ENCODE data around the gene HNRNPM. TPM values are rescaled to one million over a fixed set of nuclear protein-coding genes. Genes with fewer than 3 reads are reported as not detected.
A peak's percentile ranks its signal among the peaks of the same experiment; 100 is the strongest.

Gene HNRNPM
- 100 to 1,000 TPM; 188 to 198 TPM for total RNA-seq

- DNase-seq (peak; percentile 100), ATAC-seq (ENCODE audit: low read depth) (peak; percentile 96)
- H3K27ac Mint-ChIP-seq: peak within 1 kb of the TSS; percentile 99
- H3K27me3 Mint-ChIP-seq: peaks cover 4% of the 10 kb centered on the region
- H3K9me3 Mint-ChIP-seq: no peaks in the 10 kb centered on the region
- H3K36me3 Mint-ChIP-seq: peaks cover 12% of the 10 kb centered on the region
- peak within 1 kb of the TSS; percentile 100 for H3K4me3 Mint-ChIP-seq
- POLR2A ChIA-PET: interaction anchor here (0.6 to 3.2 kb wide), 15 partner anchors 9 to 126 kb away, joined by 3 to 32 read pairs (median 5); partner anchors contain the start of genes MARCHF2 and ZNF414
- H3K4me1 Mint-ChIP-seq: peaks cover 33% of the 10 kb centered on the region
These were observed at the start of gene HNRNPM for GRCh38 chr19:8444677-8445487. Gene HNRNPM (plus strand): TSS chr19:8444975. CDS start chr19:8444999, 24 bp downstream.

- ATAC-seq (ENCODE audit: low read depth): no peak
- POLR2A ChIA-PET: interaction anchor here (0.7 kb wide), 1 partner anchor 185 kb away, joined by 4 read pairs; no protein-coding TSS in a partner anchor
- Mint-ChIP-seq H3K27ac (no peak overlapping the region), H3K9me3 (no peaks in the 10 kb centered on the region), H3K36me3 (peaks cover 4% of the 10 kb centered on the region), H3K27me3 (no peaks in the 10 kb centered on the region), H3K4me1 (peaks cover 31% of the 10 kb centered on the region), H3K4me3 (no peak overlapping the region)
- DNase-seq: no peak
These were observed 49.1 kb upstream of the HNRNPM start for GRCh38 chr19:8395621-8396082.

- ATAC-seq (ENCODE audit: low read depth): no peak
- Mint-ChIP-seq H3K27ac (no peak overlapping the region), H3K27me3 (no peaks in the 10 kb centered on the region), H3K4me1 (peaks cover 28% of the 10 kb centered on the region), H3K4me3 (no peak overlapping the region), H3K9me3 (no peaks in the 10 kb centered on the region), H3K36me3 (peaks cover 4% of the 10 kb centered on the region)
- POLR2A ChIA-PET: interaction anchor here (0.7 kb wide), 1 partner anchor 185 kb away, joined by 4 read pairs; no protein-coding TSS in a partner anchor
- DNase-seq: no peak
These were observed 48.6 kb upstream of the HNRNPM start for GRCh38 chr19:8396185-8396562.

- H3K4me1 Mint-ChIP-seq: peaks cover 26% of the 10 kb centered on the region
- POLR2A ChIA-PET: interaction anchor here (0.7 kb wide), 1 partner anchor 184 kb away, joined by 4 read pairs; no protein-coding TSS in a partner anchor
- H3K27ac Mint-ChIP-seq: peak overlapping the region; percentile 80
These were observed 48.1 kb upstream of the HNRNPM start for GRCh38 chr19:8396563-8397203.

GRCh38 chr19:8397271-8397670, 47.5 kb upstream of the HNRNPM start:
- Mint-ChIP-seq H3K27ac (peak overlapping the region; percentile 80), H3K27me3 (no peaks in the 10 kb centered on the region), H3K4me3 (no peak overlapping the region), H3K4me1 (peaks cover 22% of the 10 kb centered on the region), H3K9me3 (no peaks in the 10 kb centered on the region), H3K36me3 (peaks cover 4% of the 10 kb centered on the region)
- POLR2A ChIA-PET: interaction anchor here (1.1 kb wide), 1 partner anchor 43 kb away, joined by 3 read pairs; no protein-coding TSS in a partner anchor
- ATAC-seq (ENCODE audit: low read depth) (no peak), DNase-seq (no peak)

More at GRCh38 chr19:8396563-8397203, 48.1 kb upstream of the HNRNPM start:
- peak; percentile 87 for ATAC-seq (ENCODE audit: low read depth)
- no peaks in the 10 kb centered on the region for H3K27me3 Mint-ChIP-seq
- DNase-seq: peak; percentile 89
- H3K9me3 Mint-ChIP-seq: no peaks in the 10 kb centered on the region
- no peak overlapping the region for H3K4me3 Mint-ChIP-seq
- peaks cover 4% of the 10 kb centered on the region for H3K36me3 Mint-ChIP-seq

GRCh38 chr19:8397746-8398310, 46.9 kb upstream of the HNRNPM start:
- Mint-ChIP-seq H3K4me3 (no peak overlapping the region), H3K4me1 (peaks cover 20% of the 10 kb centered on the region), H3K36me3 (peaks cover 4% of the 10 kb centered on the region), H3K27me3 (no peaks in the 10 kb centered on the region), H3K9me3 (no peaks in the 10 kb centered on the region), H3K27ac (no peak overlapping the region)
- DNase-seq (no peak), ATAC-seq (ENCODE audit: low read depth) (no peak)
- POLR2A ChIA-PET: interaction anchor here (1.1 kb wide), 1 partner anchor 44 kb away, joined by 3 read pairs; no protein-coding TSS in a partner anchor

- Mint-ChIP-seq H3K4me3 (no peak overlapping the region), H3K27ac (no peak overlapping the region), H3K27me3 (no peaks in the 10 kb centered on the region), H3K4me1 (peaks cover 17% of the 10 kb centered on the region), H3K9me3 (no peaks in the 10 kb centered on the region), H3K36me3 (peaks cover 4% of the 10 kb centered on the region)
- POLR2A ChIA-PET: interaction anchor here (1.1 kb wide), 1 partner anchor 44 kb away, joined by 3 read pairs; no protein-coding TSS in a partner anchor
- DNase-seq (no peak), ATAC-seq (ENCODE audit: low read depth) (no peak)
These were observed 46.4 kb upstream of the HNRNPM start for GRCh38 chr19:8398311-8398771.

GRCh38 chr19:8399681-8400188, 45.0 kb upstream of the HNRNPM start:
- no peak for DNase-seq
- no peak for ATAC-seq (ENCODE audit: low read depth)
- H3K4me3 Mint-ChIP-seq: no peak overlapping the region
- POLR2A ChIA-PET: no interaction called here
- peaks cover 13% of the 10 kb centered on the region for H3K4me1 Mint-ChIP-seq
- no peak overlapping the region for H3K27ac Mint-ChIP-seq
- no peaks in the 10 kb centered on the region for H3K27me3 Mint-ChIP-seq
- peaks cover 7% of the 10 kb centered on the region for H3K36me3 Mint-ChIP-seq
- no peaks in the 10 kb centered on the region for H3K9me3 Mint-ChIP-seq

- peaks cover 4% of the 10 kb centered on the region for H3K36me3 Mint-ChIP-seq
These were observed 42.8 kb upstream of the HNRNPM start for GRCh38 chr19:8401981-8402411.

GRCh38 chr19:8403098-8403819, 41.5 kb upstream of the HNRNPM start:
- Mint-ChIP-seq H3K27ac (no peak overlapping the region), H3K36me3 (peaks cover 4% of the 10 kb centered on the region), H3K4me3 (no peak overlapping the region), H3K27me3 (no peaks in the 10 kb centered on the region), H3K4me1 (no peaks in the 10 kb centered on the region), H3K9me3 (no peaks in the 10 kb centered on the region)
- no peak for ATAC-seq (ENCODE audit: low read depth)
- no peak for DNase-seq
- POLR2A ChIA-PET: no interaction called here

More at GRCh38 chr19:8401981-8402411, 42.8 kb upstream of the HNRNPM start:
- Mint-ChIP-seq H3K27ac (no peak overlapping the region), H3K4me1 (peaks cover 4% of the 10 kb centered on the region), H3K4me3 (no peak overlapping the region), H3K27me3 (no peaks in the 10 kb centered on the region), H3K9me3 (no peaks in the 10 kb centered on the region)
- POLR2A ChIA-PET: no interaction called here
- DNase-seq: no peak
- no peak for ATAC-seq (ENCODE audit: low read depth)

GRCh38 chr19:8403820-8404109, 41.0 kb upstream of the HNRNPM start:
- H3K27me3 Mint-ChIP-seq: no peaks in the 10 kb centered on the region

GRCh38 chr19:8404391-8405151, 40.2 kb upstream of the HNRNPM start:
- POLR2A ChIA-PET: no interaction called here
- peaks cover 4% of the 10 kb centered on the region for H3K36me3 Mint-ChIP-seq

More at GRCh38 chr19:8403820-8404109, 41.0 kb upstream of the HNRNPM start:
- H3K4me3 Mint-ChIP-seq: no peak overlapping the region
- H3K36me3 Mint-ChIP-seq: peaks cover 4% of the 10 kb centered on the region
- ATAC-seq (ENCODE audit: low read depth): no peak
- POLR2A ChIA-PET: no interaction called here
- DNase-seq: no peak
- no peak overlapping the region for H3K27ac Mint-ChIP-seq
- H3K4me1 Mint-ChIP-seq: no peaks in the 10 kb centered on the region
- no peaks in the 10 kb centered on the region for H3K9me3 Mint-ChIP-seq

More at GRCh38 chr19:8404391-8405151, 40.2 kb upstream of the HNRNPM start:
- DNase-seq (no peak), ATAC-seq (ENCODE audit: low read depth) (no peak)
- Mint-ChIP-seq H3K4me3 (no peak overlapping the region), H3K9me3 (no peaks in the 10 kb centered on the region), H3K27me3 (no peaks in the 10 kb centered on the region), H3K27ac (no peak overlapping the region), H3K4me1 (no peaks in the 10 kb centered on the region)

Measured in activated naive CD8-positive, alpha-beta T cell treated with anti-CD3 and anti-CD28 coated beads, Interleukin-2, amount 10 ng/mL, durations not matched to agents 7 days and 5 days (primary cell).